Testis (tissue), 2 donors: ENCODE results near the gene ARSD.
"Not testable (repeated sequence)": the region's sequence is repeated elsewhere in the genome, so short reads cannot be mapped to it uniquely, and the experiment has no call there.

Experiments used
- CTCF ChIP-seq, 3 experiments: fragments of 450-650 bp in 2 of 3; fragments of 200-600 bp in 1 of 3; sonication (generic) in 1 of 3; IDR thresholded peaks; one replicate each; pipeline ENCODE4 v1.5.1; 2016 to 2019; ENCODE audit warnings: antibody characterized with exemption in 3 of 3, mild to moderate bottlenecking in 2 of 3, moderate library complexity in 1 of 3
- POLR2A ChIP-seq: fragments of 450-650 bp; IDR thresholded peaks from one replicate; pipeline ENCODE4 v1.6.1; 2017; ENCODE audit warnings: antibody characterized with exemption, mild to moderate bottlenecking, moderate library complexity

- not testable (repeated sequence) for TF ChIP-seq CTCF (IDR thresholded peaks at IDR 0.05); POLR2A
Measured at GRCh38 chrX:2926255-2926654, 2.9 kb downstream of the ARSD start.
